Prostate gland (tissue), 2 donors: ENCODE data around the gene CHN1. TPM values are rescaled to one million over a fixed set of nuclear protein-coding genes. Genes with fewer than 3 reads are reported as not detected.

Source experiments
- DNase-seq: peaks from one replicate; pipeline ENCODE4 v3.0.0-alpha.2; 2019; ENCODE audit warnings: low spot score
- H3K27ac ChIP-seq, 2 donors: fragments of 200-600 bp; sonication (generic); 2 replicates each; pipeline ENCODE4 v1.5.1; 2017 to 2019
- H3K27me3 ChIP-seq: fragments of 200-600 bp; sonication (generic); replicated peaks from 2 replicates; pipeline ENCODE4 v1.5.1; 2019; ENCODE audit not compliant: insufficient read depth
- H3K36me3 ChIP-seq, 2 donors: fragments of 200-600 bp; sonication (generic); 1 replicate in 1 of 2; 2 replicates in 1 of 2; pipeline versions ENCODE4 v1.5.1 to v1.8.1; 2017 to 2019
- H3K4me1 ChIP-seq: fragments of 200-600 bp; sonication (generic); replicated peaks from 2 replicates; pipeline ENCODE4 v1.5.1; 2019
- H3K4me3 ChIP-seq, 2 donors: fragments of 200-600 bp; sonication (generic); 2 replicates each; pipeline ENCODE4 v1.5.1; 2017 to 2019
- H3K9me3 ChIP-seq: fragments of 200-600 bp; sonication (generic); 2 replicates; pipeline ENCODE4 v1.5.1; 2017
- POLR2A ChIP-seq: fragments of 450-650 bp; IDR thresholded peaks from one replicate; pipeline ENCODE4 v1.6.1; 2016; ENCODE audit warnings: antibody characterized with exemption, mild to moderate bottlenecking
- POLR2AphosphoS5 ChIP-seq: sonication (generic); formaldehyde crosslinking; IDR thresholded peaks from one replicate; pipeline ENCODE4 v1.6.1; 2017; ENCODE audit warnings: antibody characterized with exemption
- WGBS: methylation state at CpG from one replicate; pipeline ENCODE4 v1.1.5; 2018; 5-methylcytosine and 5-hydroxymethylcytosine counted together
- intact Hi-C: fragments of 100-400 bp; cut with DNase I; formaldehyde crosslinking; loops from one replicate; pipeline ENCODE4 v1.14.2; 2022
- total RNA-seq, 2 donors: library from RNA; depleted of rRNA; stranded (reverse); fragments of >200 nt; gene quantifications; one replicate each; pipeline ENCODE4 v1.1.0, GENCODE V29; 2016
- TF ChIP-seq, protein P1 (sequence below), 4 experiments: fragments of 200-600 bp in 2 of 4; fragments of 450-650 bp in 2 of 4; sonication (generic) in 2 of 4; IDR thresholded peaks; 1 replicate in 3 of 4; 2 replicates in 1 of 4; pipeline ENCODE4 v1.5.1; 2016 to 2019; ENCODE audit warnings: antibody characterized with exemption in 4 of 4, mild to moderate bottlenecking in 2 of 4, moderate library complexity in 2 of 4

CHN1 gene
- total RNA-seq, 2 donors from 2014 or later: 7.8 to 20.1 TPM

DNA sequence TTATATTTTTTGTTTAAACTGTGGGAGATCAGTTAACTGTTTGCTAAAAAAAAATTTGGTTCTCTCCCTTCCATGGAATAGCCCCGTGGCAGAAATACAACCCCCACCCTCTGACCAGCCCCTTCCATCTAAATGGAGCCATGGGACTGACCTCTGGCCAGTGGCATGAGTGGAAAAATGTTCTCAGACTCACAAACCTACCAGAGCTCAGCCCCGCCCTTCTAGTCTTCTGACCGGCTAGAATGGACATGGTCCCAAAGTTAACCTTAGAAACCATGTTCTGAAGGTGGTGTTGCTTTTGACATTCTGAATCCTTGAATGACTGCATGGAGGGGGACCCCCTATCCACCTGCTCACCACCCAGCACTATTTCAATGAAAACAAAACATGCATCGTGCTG, 239.6 kb downstream of the CHN1 start:
- Histone ChIP-seq H3K4me1 (no peaks in the 10 kb centered on the region), H3K36me3 (no peaks in the 10 kb centered on the region), H3K4me3 (no peak overlapping the region), H3K27me3 (no peaks in the 10 kb centered on the region), H3K27ac (no peak overlapping the region), H3K9me3 (no peaks in the 10 kb centered on the region)
- DNase-seq: no peak
- intact Hi-C loops: no loop called here
- TF ChIP-seq, protein P1, sequence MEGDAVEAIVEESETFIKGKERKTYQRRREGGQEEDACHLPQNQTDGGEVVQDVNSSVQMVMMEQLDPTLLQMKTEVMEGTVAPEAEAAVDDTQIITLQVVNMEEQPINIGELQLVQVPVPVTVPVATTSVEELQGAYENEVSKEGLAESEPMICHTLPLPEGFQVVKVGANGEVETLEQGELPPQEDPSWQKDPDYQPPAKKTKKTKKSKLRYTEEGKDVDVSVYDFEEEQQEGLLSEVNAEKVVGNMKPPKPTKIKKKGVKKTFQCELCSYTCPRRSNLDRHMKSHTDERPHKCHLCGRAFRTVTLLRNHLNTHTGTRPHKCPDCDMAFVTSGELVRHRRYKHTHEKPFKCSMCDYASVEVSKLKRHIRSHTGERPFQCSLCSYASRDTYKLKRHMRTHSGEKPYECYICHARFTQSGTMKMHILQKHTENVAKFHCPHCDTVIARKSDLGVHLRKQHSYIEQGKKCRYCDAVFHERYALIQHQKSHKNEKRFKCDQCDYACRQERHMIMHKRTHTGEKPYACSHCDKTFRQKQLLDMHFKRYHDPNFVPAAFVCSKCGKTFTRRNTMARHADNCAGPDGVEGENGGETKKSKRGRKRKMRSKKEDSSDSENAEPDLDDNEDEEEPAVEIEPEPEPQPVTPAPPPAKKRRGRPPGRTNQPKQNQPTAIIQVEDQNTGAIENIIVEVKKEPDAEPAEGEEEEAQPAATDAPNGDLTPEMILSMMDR (IDR thresholded peaks at IDR 0.05): no peak
- TF ChIP-seq POLR2A: no peak
- no peak for TF ChIP-seq POLR2AphosphoS5
- 79% methylated on average over 4 of the region's 4 CpGs for WGBS

DNA sequence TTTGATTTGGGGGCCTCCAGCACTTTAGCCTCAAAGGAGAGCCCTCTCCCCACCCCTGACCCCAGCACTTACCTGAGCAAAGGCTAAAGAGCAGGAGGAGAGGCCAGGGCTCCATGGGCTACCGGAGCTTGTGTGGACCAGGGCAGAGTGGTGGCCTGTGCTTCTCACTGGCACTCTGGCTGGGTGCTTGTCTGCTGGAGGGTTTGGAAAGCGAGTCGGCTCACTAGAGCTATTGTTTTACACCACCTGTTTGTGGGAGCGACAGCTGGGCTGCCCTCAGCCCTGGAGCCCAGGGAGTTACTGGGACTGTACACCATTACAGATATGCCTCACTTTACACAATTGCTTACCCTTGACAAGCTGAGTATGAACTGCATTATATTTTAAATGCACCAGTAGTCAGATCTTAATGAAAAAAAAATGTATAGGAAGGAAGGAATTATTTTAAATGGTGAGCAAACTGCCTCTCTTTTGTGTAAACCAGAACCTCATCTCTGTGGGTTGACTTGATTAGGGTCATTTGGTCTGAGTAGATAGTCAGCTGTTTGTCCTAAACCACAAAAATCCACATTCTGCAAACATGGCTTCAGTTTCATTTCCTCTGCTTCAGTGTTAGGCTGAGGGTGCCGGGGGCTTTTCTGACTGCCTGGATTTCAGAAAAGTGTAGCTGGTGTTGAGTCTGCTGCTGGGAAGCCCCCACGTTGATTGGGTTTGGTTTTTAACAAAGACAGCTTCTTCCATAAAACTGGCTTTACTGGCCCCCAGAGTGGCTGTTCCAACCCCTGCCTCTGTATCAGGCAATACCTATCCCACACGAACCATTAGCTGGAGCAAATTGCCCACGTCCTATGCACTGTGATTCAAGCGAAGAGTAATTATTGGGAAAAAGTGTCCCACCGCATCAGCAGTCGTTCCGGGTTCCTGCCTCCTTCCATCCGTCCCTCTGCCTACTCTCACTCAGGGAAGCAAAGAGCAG, 240.6 kb downstream of the CHN1 start, which contains the start of gene CHRNA1:
CHRNA1 (minus strand) TSS at position 193 of the 976 bp plus-strand sequence; CDS start at position 115, 78 bp downstream.
- intact Hi-C loops: no loop called here

DNA sequence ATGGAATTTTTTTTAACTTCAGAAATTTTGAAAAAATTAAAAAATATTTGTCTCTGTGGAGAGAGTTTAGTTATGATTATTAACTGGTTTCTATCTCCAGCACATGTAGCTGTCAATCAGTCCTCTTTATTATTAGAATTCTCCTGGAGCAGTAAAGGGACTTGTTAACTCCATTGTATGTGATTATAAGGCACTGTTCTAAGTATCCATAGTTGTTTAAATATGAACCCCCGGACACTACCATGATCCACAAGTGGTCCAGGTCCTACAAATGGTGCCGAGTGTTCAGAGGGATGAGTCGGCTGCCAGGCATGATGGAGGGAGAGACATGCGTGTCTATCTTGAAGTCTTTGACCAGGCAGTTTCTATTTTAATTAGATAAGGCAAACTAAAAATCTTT, 241.4 kb downstream of the CHN1 start:
- Histone ChIP-seq H3K36me3 (no peaks in the 10 kb centered on the region), H3K4me3 (no peak overlapping the region), H3K27me3 (no peaks in the 10 kb centered on the region), H3K27ac (no peak overlapping the region), H3K4me1 (no peaks in the 10 kb centered on the region), H3K9me3 (no peaks in the 10 kb centered on the region)
- TF ChIP-seq POLR2AphosphoS5: no peak
- TF ChIP-seq, protein P1 (IDR thresholded peaks at IDR 0.05): no peak
- no peak for TF ChIP-seq POLR2A
- DNase-seq: no peak
- 95% methylated on average over 4 of the region's 4 CpGs for WGBS
- intact Hi-C loops: no loop called here

More for the DNA sequence above, 240.6 kb downstream of the CHN1 start, which contains the start of gene CHRNA1:
- DNase-seq: no peak
- no peaks in the 10 kb centered on the region for H3K9me3 ChIP-seq
- no peak within 1 kb of the TSS for H3K4me3 ChIP-seq
- TF ChIP-seq POLR2A: no peak
- TF ChIP-seq, protein P1 (IDR thresholded peaks at IDR 0.05): no peak
- no peak for TF ChIP-seq POLR2AphosphoS5
- H3K27ac ChIP-seq: no peak within 1 kb of the TSS
- no peaks in the 10 kb centered on the region for H3K27me3 ChIP-seq
- 84% methylated on average over 13 of the region's 13 CpGs for WGBS
- H3K4me1 ChIP-seq: no peaks in the 10 kb centered on the region
- no peaks in the 10 kb centered on the region for H3K36me3 ChIP-seq

DNA sequence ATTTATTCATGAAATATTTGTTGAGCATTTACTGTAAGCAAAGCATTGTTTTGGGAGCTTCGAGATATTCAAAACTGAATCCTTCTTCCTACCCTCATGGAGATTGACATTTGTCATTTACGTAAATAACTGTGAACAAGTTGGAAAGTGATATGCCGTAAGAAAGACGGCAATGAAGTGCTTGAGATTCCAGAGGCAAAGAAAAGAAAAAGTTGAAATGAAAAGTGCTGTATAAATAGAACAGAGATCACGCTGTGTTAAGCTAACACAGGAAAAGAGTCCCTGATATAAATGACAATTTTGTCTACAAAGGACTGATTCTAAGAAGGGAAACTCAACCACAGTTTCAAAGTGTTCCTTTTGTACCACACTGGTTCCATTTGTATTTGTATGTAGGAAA, 242.7 kb downstream of the CHN1 start:
- intact Hi-C loops: no loop called here
- no peaks in the 10 kb centered on the region for H3K36me3 ChIP-seq
- H3K4me1 ChIP-seq: no peaks in the 10 kb centered on the region
- no peaks in the 10 kb centered on the region for H3K9me3 ChIP-seq
- 77% methylated on average over 5 of the region's 5 CpGs for WGBS
- H3K27me3 ChIP-seq: no peaks in the 10 kb centered on the region
- TF ChIP-seq, protein P1 (IDR thresholded peaks at IDR 0.05): no peak
- no peak for TF ChIP-seq POLR2AphosphoS5
- no peak for TF ChIP-seq POLR2A
- no peak overlapping the region for H3K27ac ChIP-seq
- DNase-seq: no peak
- no peak overlapping the region for H3K4me3 ChIP-seq
